ENCODE measurements around the gene TMEM266.

The TMEM266 gene

DNA sequence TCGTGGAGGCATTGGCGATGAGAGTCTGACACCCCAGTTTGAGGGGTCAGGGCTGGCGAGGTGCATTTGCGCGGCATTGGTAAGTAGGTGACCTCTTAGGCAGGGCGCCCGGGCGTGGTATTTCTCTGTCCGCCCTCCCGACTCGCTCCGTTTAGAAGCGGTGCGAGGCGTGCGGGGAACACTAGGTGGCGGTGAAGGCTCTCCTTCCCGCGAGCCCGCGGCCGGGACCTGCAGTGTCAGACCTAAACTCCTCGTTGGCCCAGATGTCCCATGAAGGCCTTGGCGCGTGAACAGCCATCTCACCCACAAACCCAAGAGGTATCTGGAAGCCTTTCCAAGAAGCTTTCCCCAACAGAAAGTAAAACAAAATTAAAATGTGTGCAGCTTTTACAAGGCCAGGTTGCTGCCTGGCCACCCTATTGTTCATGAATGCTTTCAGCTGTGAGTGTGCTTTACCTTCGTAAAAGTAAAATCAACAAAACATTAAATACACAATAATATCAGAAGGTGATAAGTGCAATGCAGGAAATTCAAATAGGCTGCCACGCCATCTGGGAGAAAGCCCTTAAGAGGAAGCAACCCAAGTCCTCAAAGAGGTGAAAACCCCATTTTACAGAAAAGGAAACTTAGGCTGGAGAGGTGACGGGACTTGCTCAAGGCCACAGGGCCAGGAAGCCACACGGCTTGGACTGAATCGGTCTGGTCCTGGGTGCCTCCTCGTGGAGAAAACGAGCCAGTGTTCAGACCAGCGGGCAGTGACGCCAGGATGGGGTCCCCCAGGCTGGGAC lies 131.2 kb downstream of the TMEM266 start:
- Histone ChIP-seq H3K4me1 (ENCODE audit: low read length) (peaks cover 6% of the 10 kb centered on the region; the same call in 1 of the 2 replicates), H3K9ac (ENCODE audit: low read length) (peak overlapping the region; percentile 28; the same call in 1 of the 2 replicates), H3K9me3 (replicated peaks; ENCODE audit: insufficient read depth, low read length) (no peaks in the 10 kb centered on the region), H3K9me2 (replicated peaks; ENCODE audit: insufficient read depth, low read length) (no peaks in the 10 kb centered on the region), H3K27ac (ENCODE audit: low read length) (no peak overlapping the region), H3F3A (ENCODE audit: insufficient read depth, low read length) (no peaks in the 10 kb centered on the region), H3K36me3 (replicated peaks; ENCODE audit: insufficient read depth, low read length) (no peaks in the 10 kb centered on the region), H2AFZ (ENCODE audit: low read length) (peak overlapping the region; percentile 63), H4K20me1 (ENCODE audit: insufficient read depth, low read length) (no peaks in the 10 kb centered on the region), H3K4me2 (ENCODE audit: low read depth, low read length) (peak overlapping the region; percentile 56), H3K79me2 (ENCODE audit: low read length) (no peaks in the 10 kb centered on the region), H3K4me3 (ENCODE audit: low read length) (0 out of 2 replicates have a peak overlapping the region, but pooled peaks have one; percentile 2), H3K27me3 (replicated peaks; ENCODE audit: insufficient read depth, low read length) (no peaks in the 10 kb centered on the region)
- peak; percentile 79 for DNase-seq
- TF ChIP-seq EZH2phosphoT487 (IDR thresholded peaks at IDR 0.05; ENCODE audit: low read length) (no peak), EZH2 (optimal IDR thresholded peaks at IDR 0.05; ENCODE audit: low read depth, low read length) (no peak)
- TF ChIP-seq, protein P1, sequence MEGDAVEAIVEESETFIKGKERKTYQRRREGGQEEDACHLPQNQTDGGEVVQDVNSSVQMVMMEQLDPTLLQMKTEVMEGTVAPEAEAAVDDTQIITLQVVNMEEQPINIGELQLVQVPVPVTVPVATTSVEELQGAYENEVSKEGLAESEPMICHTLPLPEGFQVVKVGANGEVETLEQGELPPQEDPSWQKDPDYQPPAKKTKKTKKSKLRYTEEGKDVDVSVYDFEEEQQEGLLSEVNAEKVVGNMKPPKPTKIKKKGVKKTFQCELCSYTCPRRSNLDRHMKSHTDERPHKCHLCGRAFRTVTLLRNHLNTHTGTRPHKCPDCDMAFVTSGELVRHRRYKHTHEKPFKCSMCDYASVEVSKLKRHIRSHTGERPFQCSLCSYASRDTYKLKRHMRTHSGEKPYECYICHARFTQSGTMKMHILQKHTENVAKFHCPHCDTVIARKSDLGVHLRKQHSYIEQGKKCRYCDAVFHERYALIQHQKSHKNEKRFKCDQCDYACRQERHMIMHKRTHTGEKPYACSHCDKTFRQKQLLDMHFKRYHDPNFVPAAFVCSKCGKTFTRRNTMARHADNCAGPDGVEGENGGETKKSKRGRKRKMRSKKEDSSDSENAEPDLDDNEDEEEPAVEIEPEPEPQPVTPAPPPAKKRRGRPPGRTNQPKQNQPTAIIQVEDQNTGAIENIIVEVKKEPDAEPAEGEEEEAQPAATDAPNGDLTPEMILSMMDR (IDR thresholded peaks at IDR 0.05; ENCODE audit: low read length) = peak; percentile 91

DNA sequence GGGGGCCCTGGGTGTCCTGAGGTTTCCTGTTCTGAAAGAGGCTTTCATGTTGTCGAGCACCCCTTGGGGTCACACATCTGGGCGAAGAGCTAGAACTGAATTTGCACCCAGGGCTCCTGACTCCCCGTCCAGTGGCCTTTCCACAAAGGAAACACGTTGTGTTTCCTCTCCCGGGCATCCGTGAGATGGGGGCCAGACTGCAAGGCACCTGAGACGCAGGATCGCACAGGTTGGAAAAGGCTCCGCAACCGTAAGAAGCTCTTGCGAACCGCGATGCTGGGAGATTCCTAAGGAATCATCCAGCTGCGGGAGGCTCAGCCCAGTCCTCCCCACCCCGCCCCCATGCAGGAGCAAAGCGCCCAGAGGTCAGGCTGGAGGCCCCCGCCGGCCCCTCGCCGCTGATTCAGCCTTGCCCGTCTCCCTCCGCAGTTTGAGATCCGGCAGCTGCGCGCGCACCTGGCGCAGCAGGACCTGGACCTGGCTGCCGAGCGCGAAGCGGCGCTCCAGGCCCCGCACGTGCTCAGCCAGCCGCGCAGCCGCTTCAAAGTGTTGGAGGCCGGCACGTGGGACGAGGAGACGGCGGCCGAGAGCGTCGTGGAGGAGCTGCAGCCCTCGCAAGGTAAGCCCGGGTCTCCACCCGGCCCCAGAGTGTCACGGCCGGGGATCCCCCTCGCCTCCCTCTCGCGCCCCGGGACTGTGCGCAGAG lies 131.9 kb downstream of the TMEM266 start:
- H3K4me2 ChIP-seq (ENCODE audit: low read depth, low read length) = peak overlapping the region; percentile 56; the same call in 1 of the 2 replicates
- peak overlapping the region; percentile 63 for H2AFZ ChIP-seq (ENCODE audit: low read length)
- H3K4me3 ChIP-seq (ENCODE audit: low read length) = no peak overlapping the region
- no peaks in the 10 kb centered on the region for H3K36me3 ChIP-seq (replicated peaks; ENCODE audit: insufficient read depth, low read length)
- no peak for TF ChIP-seq EZH2 (optimal IDR thresholded peaks at IDR 0.05; ENCODE audit: low read depth, low read length)
- TF ChIP-seq EZH2phosphoT487 (IDR thresholded peaks at IDR 0.05; ENCODE audit: low read length) = no peak
- TF ChIP-seq, protein P1 (IDR thresholded peaks at IDR 0.05; ENCODE audit: low read length) = no peak
- H3F3A ChIP-seq (ENCODE audit: insufficient read depth, low read length) = no peaks in the 10 kb centered on the region
- H4K20me1 ChIP-seq (ENCODE audit: insufficient read depth, low read length) = no peaks in the 10 kb centered on the region
- H3K9me3 ChIP-seq (replicated peaks; ENCODE audit: insufficient read depth, low read length) = no peaks in the 10 kb centered on the region
- no peaks in the 10 kb centered on the region for H3K79me2 ChIP-seq (ENCODE audit: low read length)
- H3K9ac ChIP-seq (ENCODE audit: low read length) = no peak overlapping the region
- H3K4me1 ChIP-seq (ENCODE audit: low read length) = peaks cover 6% of the 10 kb centered on the region; the same call in 1 of the 2 replicates
- no peak overlapping the region for H3K27ac ChIP-seq (ENCODE audit: low read length)
- H3K9me2 ChIP-seq (replicated peaks; ENCODE audit: insufficient read depth, low read length) = no peaks in the 10 kb centered on the region
- H3K27me3 ChIP-seq (replicated peaks; ENCODE audit: insufficient read depth, low read length) = no peaks in the 10 kb centered on the region
- no peak for DNase-seq

GRCh38 chr15:76192715-76193114 lies 132.9 kb downstream of the TMEM266 start:
- Histone ChIP-seq H3K4me1 (ENCODE audit: low read length) (peaks cover 6% of the 10 kb centered on the region; the same call in 1 of the 2 replicates), H3K36me3 (replicated peaks; ENCODE audit: insufficient read depth, low read length) (no peaks in the 10 kb centered on the region), H3K4me3 (ENCODE audit: low read length) (no peak overlapping the region), H3K27me3 (replicated peaks; ENCODE audit: insufficient read depth, low read length) (no peaks in the 10 kb centered on the region), H2AFZ (ENCODE audit: low read length) (no peak overlapping the region), H3K27ac (ENCODE audit: low read length) (no peak overlapping the region), H4K20me1 (ENCODE audit: insufficient read depth, low read length) (no peaks in the 10 kb centered on the region), H3K9me2 (replicated peaks; ENCODE audit: insufficient read depth, low read length) (no peaks in the 10 kb centered on the region), H3K9me3 (replicated peaks; ENCODE audit: insufficient read depth, low read length) (no peaks in the 10 kb centered on the region), H3F3A (ENCODE audit: insufficient read depth, low read length) (no peaks in the 10 kb centered on the region), H3K9ac (ENCODE audit: low read length) (no peak overlapping the region), H3K79me2 (ENCODE audit: low read length) (no peaks in the 10 kb centered on the region), H3K4me2 (ENCODE audit: low read depth, low read length) (no peak overlapping the region)
- no peak for DNase-seq
- TF ChIP-seq EZH2 (optimal IDR thresholded peaks at IDR 0.05; ENCODE audit: low read depth, low read length) = no peak
- TF ChIP-seq EZH2phosphoT487 (IDR thresholded peaks at IDR 0.05; ENCODE audit: low read length) = no peak
- TF ChIP-seq, protein P1 (IDR thresholded peaks at IDR 0.05; ENCODE audit: low read length) = no peak

All from MM.1S (cell line).